Duodenal mucosa (tissue), 2 donors: ENCODE results near the gene PDZD2.

ENCODE experiments used
- H3K27ac ChIP-seq: one replicate; pipeline ENCODE4 v1.7.0; 2013; ENCODE audit warnings: low read depth, low read length
- H3K27me3 ChIP-seq, 2 donors: one replicate each; pipeline ENCODE4 v1.7.0; 2013; ENCODE audit warnings: low read length in 2 of 2, control low read depth in 1 of 2; ENCODE audit not compliant: insufficient read depth in 2 of 2, control insufficient read depth in 1 of 2
- H3K36me3 ChIP-seq, 2 donors: one replicate each; pipeline ENCODE4 v1.7.0; 2013; ENCODE audit warnings: low read length in 2 of 2, control low read depth in 1 of 2; ENCODE audit not compliant: insufficient read depth in 2 of 2, control insufficient read depth in 1 of 2
- H3K4me1 ChIP-seq, 2 donors: one replicate each; pipeline ENCODE4 v1.7.0; 2013; ENCODE audit warnings: low read length in 2 of 2, control low read depth in 1 of 2; ENCODE audit not compliant: insufficient read depth in 2 of 2, control insufficient read depth in 1 of 2
- H3K4me3 ChIP-seq, 2 donors: one replicate each; pipeline ENCODE4 v1.7.0; 2013; ENCODE audit warnings: low read length in 2 of 2, low read depth in 1 of 2
- H3K9ac ChIP-seq, 2 donors: one replicate each; pipeline ENCODE4 v1.7.0; 2013; ENCODE audit warnings: low read length in 2 of 2, low read depth in 1 of 2
- H3K9me3 ChIP-seq, 2 donors: one replicate each; pipeline ENCODE4 v1.7.0; 2013; ENCODE audit warnings: low read length in 2 of 2, control low read depth in 1 of 2; ENCODE audit not compliant: control insufficient read depth in 1 of 2

PDZD2 gene

GRCh38 chr5:31924005-31924404 is 285.1 kb downstream of the PDZD2 start:
- Histone ChIP-seq H3K4me1 (no peaks in the 10 kb centered on the region), H3K27me3 (no peaks in the 10 kb centered on the region), H3K4me3 (no peak overlapping the region), H3K9ac (no peak overlapping the region), H3K27ac (no peak overlapping the region), H3K36me3 (no peaks in the 10 kb centered on the region), H3K9me3 (no peaks in the 10 kb centered on the region)

GRCh38 chr5:31931874-31932273 is 292.9 kb downstream of the PDZD2 start:
- no peak overlapping the region for H3K27ac ChIP-seq
- H3K4me1 ChIP-seq = no peaks in the 10 kb centered on the region
- no peak overlapping the region for H3K9ac ChIP-seq

GRCh38 chr5:31934156-31934555 is 295.2 kb downstream of the PDZD2 start:
- H3K9me3 ChIP-seq = no peaks in the 10 kb centered on the region
- H3K4me3 ChIP-seq = no peak overlapping the region
- no peaks in the 10 kb centered on the region for H3K27me3 ChIP-seq
- no peak overlapping the region for H3K27ac ChIP-seq
- no peaks in the 10 kb centered on the region for H3K4me1 ChIP-seq
- H3K36me3 ChIP-seq = no peaks in the 10 kb centered on the region
- no peak overlapping the region for H3K9ac ChIP-seq

More at GRCh38 chr5:31931874-31932273, 292.9 kb downstream of the PDZD2 start:
- H3K9me3 ChIP-seq = no peaks in the 10 kb centered on the region
- H3K4me3 ChIP-seq = no peak overlapping the region
- H3K36me3 ChIP-seq = no peaks in the 10 kb centered on the region
- no peaks in the 10 kb centered on the region for H3K27me3 ChIP-seq

DNA sequence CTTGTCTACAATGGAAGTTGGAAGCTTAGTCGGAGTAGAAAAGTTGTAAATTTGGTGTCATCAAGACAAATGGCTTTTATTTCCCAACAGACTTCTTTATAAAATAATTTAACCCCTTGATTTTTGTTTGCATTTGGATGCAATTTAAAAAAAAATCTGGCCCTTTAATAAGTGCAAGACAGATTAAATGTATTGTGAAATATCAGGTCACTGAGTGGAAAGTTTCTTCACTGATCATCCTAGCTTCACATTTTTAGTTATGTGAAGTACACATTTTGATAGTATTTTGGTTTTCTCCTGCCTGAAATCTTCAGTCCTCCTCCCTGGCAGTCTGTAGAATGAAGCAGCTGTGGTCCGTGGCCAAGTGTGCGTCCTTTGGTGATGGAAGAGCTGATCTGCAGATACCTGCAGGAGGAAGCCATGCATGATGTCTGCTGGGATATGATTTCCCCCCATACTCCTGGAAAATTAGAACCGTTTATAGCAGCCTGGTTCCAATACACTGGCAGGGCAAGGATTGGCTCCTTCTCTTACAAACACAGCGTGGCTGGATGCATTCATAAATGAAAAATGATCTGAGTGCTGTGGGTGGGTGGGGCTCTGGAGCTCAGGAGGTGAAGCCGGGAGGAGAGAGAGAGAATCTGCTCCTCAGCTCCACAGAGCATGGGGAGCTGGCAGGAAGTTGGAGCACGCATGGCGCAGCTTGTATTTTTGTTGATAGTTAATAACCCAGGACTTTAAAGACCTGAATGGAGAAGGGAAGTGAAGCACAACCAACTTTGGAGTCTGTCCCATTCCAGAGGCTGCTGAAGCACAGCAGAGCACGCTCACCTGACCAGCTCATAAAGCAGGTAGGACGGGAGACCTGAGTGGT is 296.8 kb downstream of the PDZD2 start:
- Histone ChIP-seq H3K9me3 (no peaks in the 10 kb centered on the region), H3K4me1 (no peaks in the 10 kb centered on the region), H3K27me3 (no peaks in the 10 kb centered on the region), H3K4me3 (no peak overlapping the region), H3K36me3 (no peaks in the 10 kb centered on the region), H3K27ac (no peak overlapping the region), H3K9ac (no peak overlapping the region)

GRCh38 chr5:31936683-31937082 is 297.8 kb downstream of the PDZD2 start:
- H3K27me3 ChIP-seq = no peaks in the 10 kb centered on the region
- no peak overlapping the region for H3K27ac ChIP-seq
- no peaks in the 10 kb centered on the region for H3K9me3 ChIP-seq
- no peaks in the 10 kb centered on the region for H3K36me3 ChIP-seq
- H3K4me1 ChIP-seq = no peaks in the 10 kb centered on the region
- H3K4me3 ChIP-seq = no peak overlapping the region
- H3K9ac ChIP-seq = no peak overlapping the region

GRCh38 chr5:31937226-31937625 is 298.3 kb downstream of the PDZD2 start:
- Histone ChIP-seq H3K27ac (no peak overlapping the region), H3K4me1 (no peaks in the 10 kb centered on the region), H3K9ac (no peak overlapping the region), H3K4me3 (no peak overlapping the region), H3K9me3 (no peaks in the 10 kb centered on the region), H3K36me3 (no peaks in the 10 kb centered on the region), H3K27me3 (no peaks in the 10 kb centered on the region)

DNA sequence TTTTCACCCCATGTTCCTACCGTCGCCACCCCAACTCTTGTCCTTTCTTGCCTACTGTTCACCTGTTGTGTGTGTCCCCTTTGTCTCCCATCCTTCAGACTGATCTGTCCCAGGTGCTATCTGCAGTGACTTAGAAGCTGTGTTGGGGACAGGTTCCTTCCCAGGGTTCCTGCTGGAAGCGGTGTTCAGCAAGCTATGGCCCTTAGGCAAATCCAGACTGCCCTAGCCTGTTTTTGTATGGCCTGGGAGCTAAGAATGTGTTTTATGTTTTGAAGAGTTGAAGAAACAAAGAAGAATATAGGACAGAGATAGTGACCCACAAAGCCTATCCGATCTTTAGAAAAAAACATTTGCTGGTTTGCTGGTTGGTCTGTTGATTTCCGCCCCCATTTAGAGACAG is 298.8 kb downstream of the PDZD2 start:
- H3K36me3 ChIP-seq = no peaks in the 10 kb centered on the region
- no peaks in the 10 kb centered on the region for H3K27me3 ChIP-seq
- H3K4me3 ChIP-seq = no peak overlapping the region
- no peaks in the 10 kb centered on the region for H3K4me1 ChIP-seq
- H3K9ac ChIP-seq = no peak overlapping the region
- no peak overlapping the region for H3K27ac ChIP-seq
- H3K9me3 ChIP-seq = no peaks in the 10 kb centered on the region

DNA sequence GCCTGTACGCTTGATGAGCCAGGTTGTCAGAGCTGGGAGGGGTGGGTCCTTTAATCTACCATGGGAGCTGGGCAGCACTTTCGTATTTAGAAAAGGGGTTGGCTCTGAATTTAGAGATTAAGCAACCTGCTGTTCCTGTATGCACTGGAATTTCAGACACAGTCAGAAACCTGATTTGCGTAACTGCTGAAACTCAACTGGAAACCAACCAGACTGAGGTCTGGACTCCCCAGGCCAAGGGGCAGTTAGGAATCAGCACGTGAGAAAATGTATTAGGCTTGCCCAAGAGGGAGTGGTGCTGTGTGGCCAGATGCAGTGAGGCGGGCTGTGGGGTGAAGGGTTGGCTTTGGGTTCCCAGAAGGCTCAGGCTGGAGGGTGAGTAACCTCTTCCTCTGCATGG is 300.2 kb downstream of the PDZD2 start:
- no peaks in the 10 kb centered on the region for H3K36me3 ChIP-seq
- no peaks in the 10 kb centered on the region for H3K27me3 ChIP-seq
- no peaks in the 10 kb centered on the region for H3K9me3 ChIP-seq
- no peaks in the 10 kb centered on the region for H3K4me1 ChIP-seq
- H3K4me3 ChIP-seq = no peak overlapping the region
- H3K27ac ChIP-seq = no peak overlapping the region
- no peak overlapping the region for H3K9ac ChIP-seq

DNA sequence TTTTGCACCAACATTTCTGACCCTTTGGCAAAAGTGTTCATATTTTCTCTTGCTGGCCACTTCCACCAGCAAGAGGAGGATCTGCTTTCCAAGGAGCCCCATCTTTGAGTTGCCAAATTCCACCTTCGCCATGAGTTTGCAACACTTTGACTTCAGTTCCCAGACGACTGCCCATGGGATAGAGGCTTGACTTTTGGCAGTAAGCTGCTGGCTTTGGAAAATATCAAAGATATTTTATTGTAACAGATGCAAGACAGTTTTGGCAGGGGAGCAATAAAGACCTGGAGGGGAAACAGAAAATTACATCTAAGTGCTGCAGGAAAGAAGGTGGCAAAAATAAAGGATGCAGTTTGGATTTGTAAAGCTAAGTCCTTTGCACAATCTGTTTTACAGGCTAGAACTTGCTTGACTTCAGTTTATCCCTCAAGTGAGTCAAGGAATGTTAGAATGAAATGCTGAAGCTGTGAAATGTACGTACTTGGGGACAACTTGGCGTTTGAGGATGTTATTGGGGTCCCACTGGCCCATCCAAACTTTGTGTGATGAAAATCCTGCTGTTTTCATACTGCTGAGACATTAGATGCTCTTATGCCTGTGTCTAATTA is 302.3 kb downstream of the PDZD2 start:
- no peak overlapping the region for H3K4me3 ChIP-seq
- no peak overlapping the region for H3K9ac ChIP-seq
- no peaks in the 10 kb centered on the region for H3K9me3 ChIP-seq
- no peaks in the 10 kb centered on the region for H3K36me3 ChIP-seq
- no peak overlapping the region for H3K27ac ChIP-seq
- H3K27me3 ChIP-seq = no peaks in the 10 kb centered on the region
- peaks cover 0 to 4% of the 10 kb centered on the region in 2 donors for H3K4me1 ChIP-seq

GRCh38 chr5:31942546-31942945 is 303.6 kb downstream of the PDZD2 start:
- Histone ChIP-seq H3K4me3 (no peak overlapping the region), H3K27me3 (no peaks in the 10 kb centered on the region), H3K9me3 (no peaks in the 10 kb centered on the region), H3K36me3 (no peaks in the 10 kb centered on the region), H3K4me1 (peaks cover 0 to 4% of the 10 kb centered on the region in 2 donors), H3K9ac (no peak overlapping the region), H3K27ac (no peak overlapping the region)
